Transverse colon (tissue), 4 donors: Measurements from ENCODE around the gene LEF1. TPM values are rescaled to one million over a fixed set of nuclear protein-coding genes. Genes with fewer than 3 reads are reported as not detected.

Source experiments
- DNase-seq: peaks from one replicate; pipeline ENCODE4 v3.0.0-alpha.2; 2019
- H3K27ac ChIP-seq, 4 donors: fragments of 200-600 bp; sonication (generic); 2 replicates each; pipeline ENCODE4 v1.5.1; 2016 to 2018; ENCODE audit warnings: inconsistent platforms in 4 of 4
- H3K27me3 ChIP-seq: fragments of 200-600 bp; sonication (generic); 2 replicates; pipeline ENCODE4 v1.5.1; 2017; ENCODE audit warnings: inconsistent platforms
- H3K36me3 ChIP-seq, 4 donors: fragments of 200-600 bp; sonication (generic); 2 replicates each; pipeline ENCODE4 v1.5.1; 2017 to 2019; ENCODE audit warnings: inconsistent platforms in 4 of 4
- H3K4me1 ChIP-seq, 4 donors: fragments of 200-600 bp; sonication (generic); 2 replicates each; pipeline ENCODE4 v1.5.1; 2017 to 2020; ENCODE audit warnings: inconsistent platforms in 4 of 4
- H3K4me3 ChIP-seq, 4 donors: fragments of 200-600 bp; sonication (generic); 1 replicate in 1 of 4; 2 replicates in 3 of 4; pipeline versions ENCODE4 v1.5.1 to v1.6.1; 2017 to 2019; ENCODE audit warnings: inconsistent platforms in 4 of 4
- H3K9me3 ChIP-seq, 2 donors: fragments of 200-600 bp; sonication (generic); 2 replicates each; pipeline ENCODE4 v1.5.1; 2017 to 2019; ENCODE audit warnings: inconsistent platforms in 2 of 2
- CTCF ChIP-seq, 5 experiments: fragments of 200-600 bp in 3 of 5; fragments of 450-650 bp in 2 of 5; sonication (generic) in 3 of 5; IDR thresholded peaks; 1 replicate in 2 of 5; 2 replicates in 3 of 5; pipeline ENCODE4 v1.5.1; 2016 to 2017; ENCODE audit warnings: antibody characterized with exemption in 5 of 5, inconsistent platforms in 3 of 5, mild to moderate bottlenecking in 2 of 5, moderate library complexity in 1 of 5
- EP300 ChIP-seq: sonication (generic); formaldehyde crosslinking; IDR thresholded peaks from one replicate; pipeline ENCODE4 v1.6.1; 2017; ENCODE audit warnings: antibody characterized with exemption, low read depth
- POLR2A ChIP-seq: fragments of 450-650 bp; IDR thresholded peaks from one replicate; pipeline ENCODE4 v1.6.1; 2016; ENCODE audit warnings: antibody characterized with exemption, mild to moderate bottlenecking, moderate library complexity
- POLR2AphosphoS5 ChIP-seq, 3 donors: sonication (generic); formaldehyde crosslinking; IDR thresholded peaks; one replicate each; pipeline ENCODE4 v1.6.1; 2016; ENCODE audit warnings: antibody characterized with exemption in 3 of 3
- WGBS, 2 donors: methylation state at CpG; one replicate each; pipeline ENCODE4 v1.1.5; 2018; ENCODE audit warnings: low coverage in 1 of 2; 5-methylcytosine and 5-hydroxymethylcytosine counted together
- in situ Hi-C, 4 donors: fragments of 200-750 bp; cut with MboI; loops; one replicate each; pipeline versions ENCODE4 v1.15.0 to v1.15.1; 2017; ENCODE audit warnings: low sequenced_read_pairs in 3 of 4, low pct_ligation_motif_present in 1 of 4, low pct_unique_long_range_greater_than_20kb in 1 of 4
- intact Hi-C: fragments of 100-400 bp; cut with DNase I; formaldehyde crosslinking; loops from one replicate; pipeline ENCODE4 v1.15.1; 2023; ENCODE audit warnings: low total_unique reads
- total RNA-seq, 4 donors: library from RNA; depleted of rRNA; stranded (reverse); fragments of >200 nt; gene quantifications; one replicate each; pipeline ENCODE4 v1.1.0, GENCODE V29; 2016

Gene LEF1
- total RNA-seq, 4 donors from 2014 or later, result 1.4 to 29.2 (median 8.7) TPM

GRCh38 chr4:108168160-108168670 is 517 bp downstream of the LEF1 start:
- 0 to 1% methylated on average over 5 to 30 of the region's 30 CpGs for WGBS, 2 donors
- H3K4me1 ChIP-seq, result peaks cover 3 to 54% (median 43%) of the 10 kb centered on the region in 4 donors

DNA sequence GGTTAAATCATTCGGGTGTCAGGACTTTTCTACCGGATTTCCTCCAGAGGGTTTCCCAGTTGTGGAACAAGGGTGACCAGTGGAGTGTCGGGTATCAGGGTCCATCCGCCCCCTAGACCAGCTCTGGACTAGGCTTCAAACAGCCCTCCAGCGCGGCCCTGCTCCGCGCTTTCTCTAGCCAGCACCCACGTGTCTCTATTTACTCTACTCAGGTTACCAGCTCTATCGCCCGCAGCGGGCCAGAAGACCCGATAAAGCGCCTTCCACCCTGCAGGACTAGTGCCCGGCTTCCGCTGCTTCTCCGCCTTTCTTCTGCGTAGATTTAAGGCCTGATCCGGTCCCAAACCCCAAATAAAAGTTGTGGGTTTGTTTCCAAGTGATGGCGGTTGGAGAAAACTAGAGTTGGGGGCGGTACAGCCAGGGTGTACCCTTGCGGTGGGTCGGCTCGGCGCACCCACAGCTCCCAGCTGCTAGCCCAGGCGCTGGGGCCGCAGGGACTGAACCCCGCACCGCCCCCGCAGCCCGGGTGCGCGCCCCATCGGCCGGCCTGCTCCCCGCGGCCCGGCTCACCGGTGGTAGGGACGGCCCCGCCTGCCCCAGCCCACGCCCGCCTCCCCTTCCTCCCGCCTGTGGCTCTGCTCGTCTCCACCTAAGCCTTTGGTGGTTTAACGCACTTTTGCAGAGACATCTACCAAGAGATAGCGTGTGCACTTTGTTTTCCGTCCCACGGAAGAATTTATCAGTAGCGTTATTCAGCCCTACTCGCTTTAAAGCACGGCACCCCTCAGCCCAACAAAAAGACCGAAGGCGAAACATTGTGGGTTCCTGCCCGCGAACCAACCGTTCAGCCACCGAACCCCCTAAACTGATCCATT is 2.1 kb downstream of the LEF1 start:
- Histone ChIP-seq H3K4me1 (peaks cover 3 to 39% (median 28%) of the 10 kb centered on the region in 4 donors), H3K36me3 (no peaks in the 10 kb centered on the region), H3K27me3 (peaks cover 94% of the 10 kb centered on the region), H3K27ac (peak overlapping the region in 1 of 4 donors; percentile 2), H3K9me3 (no peaks in the 10 kb centered on the region), H3K4me3 (peak overlapping the region in 3 of 4 donors; percentile 34 to 66 (median 44))
- intact Hi-C loops, result no loop called here
- peak; percentile 21 for DNase-seq
- in situ Hi-C loops, result no loop called here
- WGBS, 2 donors, result 2 to 20% methylated on average over 1 to 57 of the region's 58 CpGs
- TF ChIP-seq EP300 (no peak), POLR2A (no peak), POLR2AphosphoS5 (IDR thresholded peaks at IDR 0.05) (no peak), CTCF (IDR thresholded peaks at IDR 0.05) (no peak)

More at GRCh38 chr4:108168160-108168670, 517 bp downstream of the LEF1 start:
- in situ Hi-C loops, result no loop called here
- no peaks in the 10 kb centered on the region for H3K9me3 ChIP-seq
- DNase-seq, result no peak
- H3K27ac ChIP-seq, result peak overlapping the region in 3 of 4 donors; percentile 1 to 25 (median 6)
- TF ChIP-seq EP300, result no peak
- TF ChIP-seq POLR2AphosphoS5 (IDR thresholded peaks at IDR 0.05), result no peak
- no peak for TF ChIP-seq CTCF (IDR thresholded peaks at IDR 0.05)
- TF ChIP-seq POLR2A, result no peak
- H3K27me3 ChIP-seq, result peaks cover 100% of the 10 kb centered on the region
- intact Hi-C loops, result no loop called here
- peak overlapping the region; percentile 34 to 66 (median 42) for H3K4me3 ChIP-seq
- no peaks in the 10 kb centered on the region for H3K36me3 ChIP-seq

- TF ChIP-seq CTCF (IDR thresholded peaks at IDR 0.05) (no peak), POLR2A (no peak), EP300 (no peak), POLR2AphosphoS5 (IDR thresholded peaks at IDR 0.05) (no peak)
- intact Hi-C loops, result no loop called here
- 25 to 48% methylated on average over 4 to 12 of the region's 12 CpGs for WGBS, 2 donors
- Histone ChIP-seq H3K9me3 (no peaks in the 10 kb centered on the region), H3K4me1 (peaks cover 3 to 34% (median 26%) of the 10 kb centered on the region in 4 donors), H3K36me3 (no peaks in the 10 kb centered on the region), H3K27ac (no peak overlapping the region), H3K4me3 (peak overlapping the region in 2 of 4 donors; percentile 44 to 66), H3K27me3 (peaks cover 94% of the 10 kb centered on the region)
- no peak for DNase-seq
- in situ Hi-C loops, result no loop called here
Measured at GRCh38 chr4:108166038-108166437, 2.7 kb downstream of the LEF1 start.

DNA sequence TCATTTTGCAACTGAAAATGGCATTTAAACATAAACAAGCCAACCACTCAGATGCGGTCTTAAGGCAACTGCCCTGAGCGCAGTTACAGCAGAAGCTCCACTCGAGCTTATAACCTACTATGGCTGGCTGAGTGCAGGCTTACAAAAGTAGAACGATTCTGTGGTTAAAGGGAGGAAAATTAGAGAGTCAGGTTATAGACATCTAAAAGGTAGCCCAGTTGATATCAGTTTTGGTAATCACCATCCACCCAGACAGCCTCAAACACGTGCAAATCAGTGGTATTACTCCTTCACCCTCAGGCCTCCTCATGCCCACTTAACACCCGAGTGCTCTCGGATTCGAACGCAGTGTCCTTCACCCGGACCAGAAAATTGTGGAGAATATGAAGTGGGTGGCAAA is 3.1 kb downstream of the LEF1 start:
- no peak for DNase-seq
- no peaks in the 10 kb centered on the region for H3K9me3 ChIP-seq
- H3K27ac ChIP-seq, result no peak overlapping the region
- 59 to 85% methylated on average over 4 to 10 of the region's 10 CpGs for WGBS, 2 donors
- no peak overlapping the region for H3K4me3 ChIP-seq
- intact Hi-C loops (no loop called here), in situ Hi-C loops (no loop called here)
- TF ChIP-seq POLR2A, result no peak
- TF ChIP-seq CTCF (IDR thresholded peaks at IDR 0.05), result no peak
- TF ChIP-seq POLR2AphosphoS5 (IDR thresholded peaks at IDR 0.05), result no peak
- TF ChIP-seq EP300, result no peak
- peaks cover 94% of the 10 kb centered on the region for H3K27me3 ChIP-seq
- peaks cover 3 to 34% (median 26%) of the 10 kb centered on the region in 4 donors for H3K4me1 ChIP-seq
- H3K36me3 ChIP-seq, result no peaks in the 10 kb centered on the region
